Right atrium auricular region (tissue), 2 donors: ENCODE results near the gene PRKCA. TPM values are rescaled to one million over a fixed set of nuclear protein-coding genes. Genes with fewer than 3 reads are reported as not detected.

Experiments
- DNase-seq: peaks from one replicate; pipeline ENCODE4 v3.0.0-alpha.2; 2019; ENCODE audit warnings: low spot score
- H3K27ac ChIP-seq, 2 donors: fragments of 200-600 bp; sonication (generic); 1 replicate in 1 of 2; 2 replicates in 1 of 2; pipeline ENCODE4 v1.5.1; 2016 to 2019
- H3K27me3 ChIP-seq, 2 donors: fragments of 200-600 bp; sonication (generic); one replicate each; pipeline versions ENCODE4 v1.5.1 to v1.6.0; 2017 to 2019
- H3K36me3 ChIP-seq: fragments of 200-600 bp; sonication (generic); one replicate; pipeline ENCODE4 v1.5.1; 2016
- H3K4me1 ChIP-seq, 2 donors: fragments of 200-600 bp; sonication (generic); one replicate each; pipeline versions ENCODE4 v1.5.1 to v1.6.0; 2017 to 2019
- H3K4me3 ChIP-seq, 2 donors: fragments of 200-600 bp; sonication (generic); 1 replicate in 1 of 2; 2 replicates in 1 of 2; pipeline ENCODE4 v1.5.1; 2017 to 2019; ENCODE audit warnings: mild to moderate bottlenecking in 1 of 2, moderate library complexity in 1 of 2
- H3K9me3 ChIP-seq, 2 donors: fragments of 200-600 bp; sonication (generic); one replicate each; pipeline ENCODE4 v1.5.1; 2019
- CTCF ChIP-seq, 2 donors: fragments of 200-600 bp; sonication (generic); IDR thresholded peaks; one replicate each; pipeline ENCODE4 v1.5.1; 2019; ENCODE audit warnings: antibody characterized with exemption in 2 of 2
- total RNA-seq, 2 donors: library from RNA; depleted of rRNA; stranded (reverse); fragments of >200 nt; gene quantifications; one replicate each; pipeline ENCODE4 v1.1.0, GENCODE V29; 2016

The PRKCA gene
- total RNA-seq, 2 donors from 2014 or later: 6.4 to 6.6 TPM

GRCh38 chr17:66716236-66717026 lies 414.0 kb downstream of the PRKCA start:
- Histone ChIP-seq H3K27me3 (no peaks in the 10 kb centered on the region), H3K4me3 (no peak overlapping the region), H3K27ac (no peak overlapping the region), H3K9me3 (no peaks in the 10 kb centered on the region), H3K4me1 (peaks cover 0 to 20% of the 10 kb centered on the region in 2 donors), H3K36me3 (no peaks in the 10 kb centered on the region)
- DNase-seq: peak; percentile 53
- no peak for TF ChIP-seq CTCF (IDR thresholded peaks at IDR 0.05)

DNA sequence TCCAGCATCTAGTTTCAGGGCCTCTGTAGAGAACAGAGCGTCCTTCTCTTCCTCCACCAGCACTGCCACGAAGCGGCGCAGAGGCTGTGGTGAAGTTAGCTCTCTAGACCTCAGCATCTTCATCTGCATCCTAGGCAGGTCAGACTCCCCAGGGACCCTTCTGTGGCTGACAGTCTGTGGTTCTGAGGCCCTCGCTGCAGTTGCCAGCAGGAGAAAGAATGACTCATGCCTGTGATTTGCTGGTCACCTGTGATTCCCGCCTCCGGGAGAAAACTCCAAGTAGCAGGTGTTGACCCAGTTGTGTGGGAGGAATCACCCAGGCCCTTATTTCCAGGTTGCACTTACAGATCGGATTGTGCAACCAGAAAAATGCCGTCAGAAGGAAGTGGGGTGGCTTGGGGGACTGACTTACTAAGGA lies 415.2 kb downstream of the PRKCA start:
- DNase-seq: peak; percentile 30

GRCh38 chr17:66720027-66720426 lies 417.6 kb downstream of the PRKCA start:
- no peaks in the 10 kb centered on the region for H3K9me3 ChIP-seq
- H3K4me3 ChIP-seq: no peak overlapping the region
- H3K27me3 ChIP-seq: no peaks in the 10 kb centered on the region
- no peaks in the 10 kb centered on the region for H3K36me3 ChIP-seq
- TF ChIP-seq CTCF (IDR thresholded peaks at IDR 0.05): no peak
- H3K4me1 ChIP-seq: peaks cover 0 to 18% of the 10 kb centered on the region in 2 donors
- H3K27ac ChIP-seq: no peak overlapping the region
- peak; percentile 21 for DNase-seq

More for the DNA sequence above, 415.2 kb downstream of the PRKCA start:
- peaks cover 0 to 16% of the 10 kb centered on the region in 2 donors for H3K4me1 ChIP-seq
- no peak overlapping the region for H3K4me3 ChIP-seq
- H3K27ac ChIP-seq: no peak overlapping the region
- H3K9me3 ChIP-seq: no peaks in the 10 kb centered on the region
- H3K36me3 ChIP-seq: no peaks in the 10 kb centered on the region
- no peaks in the 10 kb centered on the region for H3K27me3 ChIP-seq
- no peak for TF ChIP-seq CTCF (IDR thresholded peaks at IDR 0.05)

DNA sequence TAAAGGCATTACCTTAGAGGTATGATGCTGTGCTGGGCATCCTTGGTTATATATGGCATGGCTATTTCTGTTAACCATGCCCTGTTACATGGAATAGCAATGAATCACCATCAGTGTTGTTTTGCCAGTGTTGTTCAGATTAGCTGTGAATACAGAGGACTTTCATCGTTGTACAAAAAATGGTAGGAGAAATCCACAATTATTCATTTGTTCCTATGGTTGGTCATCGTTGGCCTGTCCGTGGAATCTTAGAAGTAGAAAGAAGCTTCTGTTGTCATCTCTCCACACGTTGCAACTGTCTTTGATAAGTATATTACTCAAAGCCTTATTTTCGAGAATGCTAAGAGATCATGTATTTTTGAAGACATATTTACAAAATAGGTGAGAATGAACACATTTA lies 418.2 kb downstream of the PRKCA start:
- H3K36me3 ChIP-seq: no peaks in the 10 kb centered on the region
- no peak for DNase-seq
- H3K4me1 ChIP-seq: peaks cover 0 to 19% of the 10 kb centered on the region in 2 donors
- no peaks in the 10 kb centered on the region for H3K27me3 ChIP-seq
- no peak overlapping the region for H3K27ac ChIP-seq
- H3K4me3 ChIP-seq: no peak overlapping the region
- no peak for TF ChIP-seq CTCF (IDR thresholded peaks at IDR 0.05)
- H3K9me3 ChIP-seq: no peaks in the 10 kb centered on the region

- Histone ChIP-seq H3K27me3 (no peaks in the 10 kb centered on the region), H3K9me3 (no peaks in the 10 kb centered on the region), H3K4me3 (no peak overlapping the region), H3K4me1 (peaks cover 0 to 19% of the 10 kb centered on the region in 2 donors), H3K36me3 (no peaks in the 10 kb centered on the region), H3K27ac (no peak overlapping the region)
- TF ChIP-seq CTCF (IDR thresholded peaks at IDR 0.05): no peak
- no peak for DNase-seq
Observed at GRCh38 chr17:66722341-66722740, 419.9 kb downstream of the PRKCA start.
